H1 (cell line): Measurements from ENCODE around the gene GOLGA3. TPM values are rescaled to one million over a fixed set of nuclear protein-coding genes. Genes with fewer than 3 reads are reported as not detected.

Experiments used
- CTCF ChIA-PET: fragments of 300-600 bp; sonication (Branson Sonifier 250); formaldehyde crosslinking; loops from one replicate; lab custom pipeline; 2021; ENCODE audit not compliant: partially characterized antibody; lab: Charles Lee
- POLR2A ChIA-PET: fragments of 300-600 bp; sonication (Branson Sonifier 250); formaldehyde crosslinking; loops from one replicate; lab custom pipeline; 2021; ENCODE audit warnings: inconsistent platforms; ENCODE audit not compliant: partially characterized antibody; lab: Charles Lee
- DNase-seq, 2 experiments: peaks; one replicate each; pipeline versions ENCODE4 v3.0.0 to v3.0.0-alpha.2; 2010 to 2022; ENCODE audit warnings: low spot score in 2 of 2, low read depth in 1 of 2, mixed read lengths in 1 of 2
- FAIRE-seq: peaks from 2 replicates; lab custom pipeline; 2011; peaks lifted over from hg19 to GRCh38; lab: Jason Lieb, UNC
- H2AFZ ChIP-seq: 2 replicates; pipeline ENCODE4 v1.8.1; 2012; ENCODE audit warnings: low read length, inconsistent platforms
- H2AK5ac ChIP-seq: 2 replicates; pipeline ENCODE4 v1.6.1; 2013; ENCODE audit warnings: low read depth, low read length
- H2BK120ac ChIP-seq: replicated peaks from 2 replicates; pipeline ENCODE3; 2013; ENCODE audit warnings: low read depth, low read length, inconsistent platforms
- H2BK12ac ChIP-seq: 2 replicates; pipeline ENCODE4 v1.6.1; 2013; ENCODE audit warnings: low read depth, low read length
- H2BK15ac ChIP-seq: 2 replicates; pipeline ENCODE4 v1.6.1; 2013; ENCODE audit warnings: low read length
- H2BK20ac ChIP-seq: 2 replicates; pipeline ENCODE4 v1.6.1; 2013; ENCODE audit warnings: low read length
- H2BK5ac ChIP-seq: 2 replicates; pipeline ENCODE4 v1.6.1; 2013; ENCODE audit warnings: low read depth, low read length
- H3K14ac ChIP-seq: 2 replicates; pipeline ENCODE4 v1.6.1; 2013; ENCODE audit warnings: inconsistent platforms; ENCODE audit not compliant: insufficient read length
- H3K18ac ChIP-seq: 2 replicates; pipeline ENCODE4 v1.6.1; 2013; ENCODE audit warnings: low read length; ENCODE audit errors: extremely low read depth
- H3K23ac ChIP-seq: 2 replicates; pipeline ENCODE4 v1.6.1; 2013; ENCODE audit warnings: inconsistent platforms; ENCODE audit not compliant: insufficient read length
- H3K23me2 ChIP-seq: 2 replicates; pipeline ENCODE4 v1.6.1; 2013; ENCODE audit warnings: low read depth, low read length
- H3K27ac ChIP-seq: 2 replicates; pipeline ENCODE4 v1.6.1; 2011; ENCODE audit warnings: low read depth, low read length, inconsistent platforms
- H3K27me3 ChIP-seq, 4 experiments: replicated peaks in 1 of 4; 1 replicate in 1 of 4; 2 replicates in 3 of 4; pipeline versions ENCODE4 v1.6.1 to v1.8.1; 2011 to 2013; ENCODE audit warnings: low read length in 3 of 4, mild to moderate bottlenecking in 3 of 4, inconsistent platforms in 2 of 4, mixed read lengths in 2 of 4, moderate library complexity in 1 of 4; ENCODE audit not compliant: control insufficient read depth in 3 of 4, insufficient read depth in 3 of 4; ENCODE audit errors: extremely low read depth in 1 of 4
- H3K36me3 ChIP-seq, 4 experiments: 2 replicates each; pipeline versions ENCODE4 v1.6.1 to v1.8.1; 2011 to 2013; ENCODE audit warnings: mild to moderate bottlenecking in 4 of 4, low read length in 3 of 4, moderate library complexity in 2 of 4, control low read depth in 1 of 4, inconsistent platforms in 1 of 4; ENCODE audit not compliant: insufficient read depth in 4 of 4, control insufficient read depth in 2 of 4
- H3K4ac ChIP-seq: replicated peaks from 2 replicates; pipeline ENCODE3; 2013; ENCODE audit warnings: low read length, low read depth, mixed read lengths, inconsistent platforms; ENCODE audit not compliant: insufficient read length
- H3K4me1 ChIP-seq, 4 experiments: replicated peaks in 1 of 4; 1 replicate in 1 of 4; 2 replicates in 3 of 4; pipeline versions ENCODE4 v1.6.1 to v1.8.1; 2011 to 2013; ENCODE audit warnings: low read length in 3 of 4, inconsistent platforms in 2 of 4, mixed read lengths in 1 of 4; ENCODE audit not compliant: insufficient read depth in 4 of 4, control insufficient read depth in 3 of 4
- H3K4me2 ChIP-seq, 2 experiments: 2 replicates each; pipeline versions ENCODE4 v1.6.1 to v1.8.1; 2011 to 2013; ENCODE audit warnings: low read depth in 2 of 2, low read length in 2 of 2, control low read depth in 1 of 2, inconsistent platforms in 1 of 2, mild to moderate bottlenecking in 1 of 2; ENCODE audit not compliant: insufficient read depth in 1 of 2
- H3K4me3 ChIP-seq, 4 experiments: fragments of 200-600, 300-600 bp in 1 of 4; sonication (generic), shearing (Covaris generic), sonication (Bioruptor Twin) in 1 of 4; 2 replicates each; pipeline versions ENCODE4 v1.5.1 to v1.8.1; 2011 to 2016; ENCODE audit warnings: low read length in 4 of 4, low read depth in 3 of 4, control low read depth in 2 of 4, inconsistent platforms in 2 of 4, mild to moderate bottlenecking in 2 of 4, mixed read lengths in 1 of 4, moderate library complexity in 1 of 4; ENCODE audit not compliant: insufficient read depth in 2 of 4; ENCODE audit errors: extremely low read depth in 1 of 4
- H3K56ac ChIP-seq: replicated peaks from 2 replicates; pipeline ENCODE3; 2013; ENCODE audit warnings: low read depth, mild to moderate bottlenecking, mixed read lengths, low read length, inconsistent platforms; ENCODE audit not compliant: insufficient read length
- H3K79me1 ChIP-seq: 2 replicates; pipeline ENCODE4 v1.6.1; 2013; ENCODE audit warnings: low read depth, low read length, control low read depth
- H3K79me2 ChIP-seq, 2 experiments: 2 replicates each; pipeline versions ENCODE4 v1.6.1 to v1.8.1; 2012 to 2013; ENCODE audit warnings: low read length in 2 of 2, mild to moderate bottlenecking in 2 of 2, inconsistent platforms in 1 of 2; ENCODE audit not compliant: insufficient read depth in 2 of 2, control insufficient read depth in 1 of 2
- H3K9ac ChIP-seq, 4 experiments: replicated peaks in 1 of 4; 1 replicate in 1 of 4; 2 replicates in 3 of 4; pipeline versions ENCODE4 v1.6.1 to v1.8.1; 2011 to 2013; ENCODE audit warnings: low read depth in 3 of 4, low read length in 3 of 4, control low read depth in 2 of 4, mild to moderate bottlenecking in 2 of 4, moderate library complexity in 2 of 4, inconsistent platforms in 1 of 4; ENCODE audit errors: extremely low read depth in 1 of 4
- H3K9me3 ChIP-seq, 2 experiments: 2 replicates each; pipeline versions ENCODE4 v1.6.1 to v1.8.1; 2012 to 2013; ENCODE audit warnings: mild to moderate bottlenecking in 2 of 2, moderate library complexity in 2 of 2, control low read depth in 1 of 2, inconsistent platforms in 1 of 2, low read depth in 1 of 2, low read length in 1 of 2, mixed read lengths in 1 of 2; ENCODE audit not compliant: insufficient read depth in 2 of 2
- H4K20me1 ChIP-seq, 2 experiments: replicated peaks in 1 of 2; 2 replicates each; pipeline versions ENCODE3 to v1.8.1; 2011 to 2013; ENCODE audit warnings: inconsistent platforms in 2 of 2, low read length in 2 of 2, mild to moderate bottlenecking in 1 of 2; ENCODE audit not compliant: insufficient read depth in 2 of 2, control insufficient read depth in 1 of 2
- H4K5ac ChIP-seq: 2 replicates; pipeline ENCODE4 v1.6.1; 2013; ENCODE audit warnings: low read length, low read depth, mixed read lengths, inconsistent platforms; ENCODE audit not compliant: insufficient read length
- H4K8ac ChIP-seq: 2 replicates; pipeline ENCODE4 v1.8.0; 2013; ENCODE audit warnings: mild to moderate bottlenecking, moderate library complexity, low read length, inconsistent platforms; ENCODE audit not compliant: insufficient read depth; ENCODE audit errors: extremely low read depth
- H4K91ac ChIP-seq: replicated peaks from 2 replicates; pipeline ENCODE3; 2013; ENCODE audit warnings: low read length, mixed read lengths, inconsistent platforms; ENCODE audit not compliant: insufficient read length
- CTBP2 ChIP-seq: IDR thresholded peaks from 2 replicates; pipeline ENCODE4 v1.7.0; 2011; ENCODE audit warnings: borderline replicate concordance, mild to moderate bottlenecking, moderate library complexity, mixed read lengths, low read length; ENCODE audit not compliant: insufficient read depth, insufficient read length
- EGR1 ChIP-seq: IDR thresholded peaks from 2 replicates; pipeline ENCODE4 v1.6.1; 2011; ENCODE audit warnings: low read depth, low read length, borderline replicate concordance
- GABPA ChIP-seq: IDR thresholded peaks from 2 replicates; pipeline ENCODE4 v1.6.1; 2011; ENCODE audit warnings: mild to moderate bottlenecking, low read length, moderate library complexity, borderline replicate concordance; ENCODE audit not compliant: insufficient read depth
- MAFK ChIP-seq: IDR thresholded peaks from 2 replicates; pipeline ENCODE4 v1.6.1; 2012; ENCODE audit warnings: low read depth, mild to moderate bottlenecking, improper control_type of control experiment, low read length
- MAX ChIP-seq: IDR thresholded peaks from 2 replicates; pipeline ENCODE4 v1.6.1; 2012; ENCODE audit warnings: inconsistent platforms
- NRF1 ChIP-seq: IDR thresholded peaks from 2 replicates; pipeline ENCODE4 v1.6.1; 2011; ENCODE audit warnings: mild to moderate bottlenecking, low read depth, low read length, improper control_type of control experiment
- POLR2A ChIP-seq, 2 experiments: IDR thresholded peaks; 1 replicate in 1 of 2; 2 replicates in 1 of 2; pipeline ENCODE4 v1.6.1; 2011; ENCODE audit warnings: low read depth in 2 of 2, low read length in 2 of 2, mild to moderate bottlenecking in 2 of 2; ENCODE audit errors: control extremely low read depth in 1 of 2
- RBBP5 ChIP-seq: IDR thresholded peaks from 2 replicates; pipeline ENCODE4 v1.7.1; 2012; ENCODE audit warnings: low read depth, mild to moderate bottlenecking, inconsistent platforms, low read length, moderate library complexity, borderline replicate concordance
- RNF2 ChIP-seq: fragments of 200-900, 300-1000 bp; sonication (generic); IDR thresholded peaks from 2 replicates; pipeline ENCODE4 v1.7.1; 2016; ENCODE audit warnings: borderline replicate concordance, low read depth, mild to moderate bottlenecking, antibody characterized with exemption, low read length; ENCODE audit not compliant: poor library complexity, severe bottlenecking; ENCODE audit errors: missing control alignments
- RXRA ChIP-seq: IDR thresholded peaks from 2 replicates; pipeline ENCODE4 v1.6.1; 2011; ENCODE audit warnings: low read depth, mild to moderate bottlenecking, low read length, moderate library complexity; ENCODE audit not compliant: insufficient read depth
- SP1 ChIP-seq: IDR thresholded peaks from 2 replicates; pipeline ENCODE4 v1.6.1; 2011; ENCODE audit warnings: low read depth, low read length
- SP2 ChIP-seq: IDR thresholded peaks from 2 replicates; pipeline ENCODE4 v1.6.1; 2012; ENCODE audit warnings: mild to moderate bottlenecking, low read length, inconsistent platforms
- TAF1 ChIP-seq: IDR thresholded peaks from 2 replicates; pipeline ENCODE4 v1.6.1; 2011; ENCODE audit warnings: mild to moderate bottlenecking, low read depth, low read length
- TCF12 ChIP-seq: IDR thresholded peaks from 2 replicates; pipeline ENCODE4 v1.6.1; 2011; ENCODE audit warnings: low read depth, mild to moderate bottlenecking, low read length
- YY1 ChIP-seq: IDR thresholded peaks from 2 replicates; pipeline ENCODE4 v1.6.1; 2011; ENCODE audit warnings: low read depth, mild to moderate bottlenecking, low read length
- WGBS, 2 experiments: shearing (Covaris generic) in 1 of 2; methylation state at CpG; one replicate each; pipeline versions ENCODE4 v1.1.6 to v1.1.7; 2013 to 2015; ENCODE audit warnings: low lambda C conversion rate in 2 of 2, mixed read lengths in 2 of 2, inconsistent platforms in 1 of 2, low coverage in 1 of 2, missing lambda C conversion rate in 1 of 2; ENCODE audit not compliant: insufficient replicate concordance in 2 of 2, insufficient coverage in 1 of 2, insufficient read length in 1 of 2; ENCODE audit errors: extremely low coverage in 1 of 2, missing lambda C conversion rate in 1 of 2; 5-methylcytosine and 5-hydroxymethylcytosine counted together
- polyA plus RNA-seq, 7 experiments: library from polyadenylated mRNA; depleted of rRNA in 3 of 7; stranded (reverse) in 5 of 7; unstranded in 2 of 7; fragments of >200 nt in 5 of 7; fragments of 200-250 nt in 2 of 7; gene quantifications; 1 replicate in 5 of 7; 2 replicates in 1 of 7; 4 replicates in 1 of 7; pipeline versions ENCODE4 v1.2.1 to v1.2.3, GENCODE V29; 2011 to 2013; ENCODE audit warnings: missing spikeins in 2 of 7, mixed read lengths in 2 of 7
- total RNA-seq: library from RNA; stranded (reverse); fragmentation: NEBNext Ultra II Directional; extraction: Animal tissue kit (Norgen Biotek cat#: 25700); gene quantifications from 2 replicates; pipeline ENCODE4 v1.2.1, GENCODE V29; 2021

The GOLGA3 gene
- total and polyA plus RNA-seq, 2 of the 8 experiments (the other 6 are each of a cell fraction or from before 2014, with no cell fraction given) = 6.4 to 33.1 TPM

DNA sequence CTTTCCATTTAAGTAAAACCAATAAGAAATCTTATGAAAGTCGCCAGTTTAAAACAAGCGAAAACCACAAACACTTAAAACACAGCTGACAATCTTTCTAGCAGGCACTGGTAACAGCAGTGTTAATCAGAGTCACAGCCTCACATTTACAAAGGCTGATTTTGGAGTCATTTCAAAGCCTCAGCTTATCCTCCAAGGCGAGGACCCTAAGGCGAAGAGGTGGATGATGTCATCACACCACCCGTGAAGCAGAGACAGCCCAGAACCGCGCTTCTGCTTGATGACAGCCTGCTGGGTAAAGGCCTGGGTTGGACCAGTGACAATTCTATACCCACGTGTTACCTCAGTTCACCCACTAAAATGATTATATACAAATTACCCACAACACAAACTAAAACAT, 10.1 kb downstream of the GOLGA3 start:
- H3K23ac ChIP-seq = no peak overlapping the region
- ChIA-PET CTCF (no interaction called here), POLR2A (interaction anchor here (1.6 to 1.9 kb wide), 2 partner anchors 11 to 28 kb away, joined by 3 to 4 read pairs; no protein-coding TSS in a partner anchor)
- no peak overlapping the region for H4K5ac ChIP-seq
- no peak overlapping the region for H3K9ac ChIP-seq
- H3K79me1 ChIP-seq = no peaks in the 10 kb centered on the region; the same call in 1 of the 2 replicates
- H3K27ac ChIP-seq = no peak overlapping the region
- H3K14ac ChIP-seq = no peak overlapping the region
- H2AFZ ChIP-seq = no peak overlapping the region
- H3K27me3 ChIP-seq = no peaks in the 10 kb centered on the region
- FAIRE-seq (no peak), DNase-seq (no peak)
- no peak overlapping the region for H3K4me3 ChIP-seq
- H3K9me3 ChIP-seq = no peaks in the 10 kb centered on the region
- no peak overlapping the region for H3K4ac ChIP-seq
- no peaks in the 10 kb centered on the region for H3K23me2 ChIP-seq
- no peak overlapping the region for H2AK5ac ChIP-seq
- no peak overlapping the region for H3K4me2 ChIP-seq
- TF ChIP-seq MAX (no peak), SP2 (no peak), POLR2A (IDR thresholded peaks at IDR 0.05; ENCODE audit: control extremely low read depth in 1 of 2, low read depth in 2 of 2, low read length in 2 of 2) (no peak), YY1 (no peak), RBBP5 (no peak), RNF2 (no peak), TAF1 (no peak), SP1 (no peak), CTBP2 (no peak), MAFK (no peak), NRF1 (no peak), GABPA (no peak), EGR1 (no peak), RXRA (no peak), TCF12 (no peak)
- no peak overlapping the region for H2BK20ac ChIP-seq
- no peak overlapping the region for H2BK12ac ChIP-seq
- H3K18ac ChIP-seq = no peak overlapping the region
- no peak overlapping the region for H2BK120ac ChIP-seq
- WGBS, 2 experiments = 91% methylated on average over 8 of the region's 8 CpGs; no CpG with 5 or more reads in 1 of the 2 experiments
- peaks cover 13 to 38% (median 33%) of the 10 kb centered on the region in 4 experiments; a peak in 7 of 8 replicates for H3K36me3 ChIP-seq
- no peak overlapping the region for H2BK5ac ChIP-seq
- no peak overlapping the region for H3K56ac ChIP-seq
- peaks cover 0 to 5% of the 10 kb centered on the region in 2 experiments; a peak in 1 of 4 replicates for H3K79me2 ChIP-seq
- H2BK15ac ChIP-seq = no peak overlapping the region
- H4K8ac ChIP-seq = no peak overlapping the region
- no peak overlapping the region for H4K91ac ChIP-seq
- H4K20me1 ChIP-seq = peaks cover 0 to 10% of the 10 kb centered on the region in 2 experiments
- H3K4me1 ChIP-seq = no peaks in the 10 kb centered on the region
